Memory B cell (primary cell): ENCODE results near the gene PSIP1.
"Not testable (repeated sequence)": the region's sequence is repeated elsewhere in the genome, so short reads cannot be mapped to it uniquely, and the experiment has no call there.

ENCODE experiments used
- ATAC-seq: fragments of 150-1000 bp; cut with Tn5 transposase; 2 replicates; pipeline ENCODE4 v1.10.0; 2021; ENCODE audit warnings: low read depth, mild to moderate bottlenecking, moderate library complexity
- DNase-seq, 2 donors: peaks; one replicate each; pipeline ENCODE4 v3.0.0; 2022; ENCODE audit warnings: low spot score in 2 of 2
- H3K27ac Mint-ChIP-seq: one replicate; pipeline ENCODE4 v1.8.0; 2022; ENCODE audit warnings: mild to moderate bottlenecking, moderate library complexity, mixed read lengths
- H3K27me3 Mint-ChIP-seq: one replicate; pipeline ENCODE4 v1.8.0; 2022; ENCODE audit warnings: mixed read lengths
- H3K36me3 Mint-ChIP-seq: one replicate; pipeline ENCODE4 v1.8.0; 2022; ENCODE audit warnings: mild to moderate bottlenecking, mixed read lengths
- H3K4me1 Mint-ChIP-seq: one replicate; pipeline ENCODE4 v1.8.0; 2022; ENCODE audit warnings: mixed read lengths
- H3K4me3 Mint-ChIP-seq: one replicate; pipeline ENCODE4 v1.8.0; 2022; ENCODE audit warnings: mild to moderate bottlenecking, moderate library complexity, mixed read lengths
- H3K9me3 Mint-ChIP-seq: one replicate; pipeline ENCODE4 v1.8.0; 2022; ENCODE audit warnings: mixed read lengths

The PSIP1 gene

DNA sequence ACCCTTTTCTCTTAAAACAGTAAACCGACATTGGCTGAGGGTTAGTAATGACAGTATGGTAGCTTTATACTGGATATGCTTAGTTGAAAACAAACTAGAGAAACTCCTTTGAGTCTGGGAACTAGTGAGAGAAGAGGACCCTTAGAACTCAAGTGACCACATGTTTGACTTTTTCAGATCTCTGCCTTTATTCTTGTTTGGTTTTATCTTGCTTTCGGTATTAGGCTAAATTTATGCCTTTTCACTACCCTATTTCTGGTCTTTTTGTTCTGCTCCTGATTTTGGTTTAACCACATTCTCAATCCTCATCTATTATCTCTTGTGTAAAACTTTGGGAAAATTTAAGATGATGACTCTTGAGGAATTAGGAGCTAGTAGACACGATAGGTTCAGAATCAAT, 77.1 kb downstream of the PSIP1 start:
- Mint-ChIP-seq H3K9me3 (no peaks in the 10 kb centered on the region), H3K36me3 (peaks cover 37% of the 10 kb centered on the region), H3K4me3 (no peak overlapping the region), H3K27ac (no peak overlapping the region), H3K27me3 (no peaks in the 10 kb centered on the region), H3K4me1 (peaks cover 16% of the 10 kb centered on the region)
- DNase-seq = no peak
- ATAC-seq = no peak

DNA sequence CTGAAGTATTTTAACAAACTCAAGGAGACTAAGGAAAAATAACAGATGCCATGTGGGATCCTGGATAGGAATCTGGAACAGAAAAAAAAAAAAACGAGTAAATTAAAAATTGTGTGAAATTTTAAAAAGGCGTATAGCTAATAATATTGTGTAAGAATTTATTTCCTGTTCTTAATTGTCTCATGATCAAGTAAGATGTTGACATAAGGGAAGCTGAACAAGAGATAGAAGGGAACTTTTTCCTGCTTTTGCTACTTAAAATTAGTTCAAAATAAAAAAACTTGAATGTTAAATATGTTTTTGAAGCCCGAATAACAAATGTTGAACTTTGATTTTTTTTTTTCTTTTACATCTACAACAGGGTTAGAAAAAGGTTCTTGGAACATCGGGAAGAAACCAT, 77.6 kb downstream of the PSIP1 start:
- no peaks in the 10 kb centered on the region for H3K27me3 Mint-ChIP-seq
- DNase-seq = no peak
- no peaks in the 10 kb centered on the region for H3K9me3 Mint-ChIP-seq
- peaks cover 18% of the 10 kb centered on the region for H3K4me1 Mint-ChIP-seq
- peaks cover 36% of the 10 kb centered on the region for H3K36me3 Mint-ChIP-seq
- no peak for ATAC-seq
- no peak overlapping the region for H3K4me3 Mint-ChIP-seq
- peak overlapping the region; percentile 66 for H3K27ac Mint-ChIP-seq

DNA sequence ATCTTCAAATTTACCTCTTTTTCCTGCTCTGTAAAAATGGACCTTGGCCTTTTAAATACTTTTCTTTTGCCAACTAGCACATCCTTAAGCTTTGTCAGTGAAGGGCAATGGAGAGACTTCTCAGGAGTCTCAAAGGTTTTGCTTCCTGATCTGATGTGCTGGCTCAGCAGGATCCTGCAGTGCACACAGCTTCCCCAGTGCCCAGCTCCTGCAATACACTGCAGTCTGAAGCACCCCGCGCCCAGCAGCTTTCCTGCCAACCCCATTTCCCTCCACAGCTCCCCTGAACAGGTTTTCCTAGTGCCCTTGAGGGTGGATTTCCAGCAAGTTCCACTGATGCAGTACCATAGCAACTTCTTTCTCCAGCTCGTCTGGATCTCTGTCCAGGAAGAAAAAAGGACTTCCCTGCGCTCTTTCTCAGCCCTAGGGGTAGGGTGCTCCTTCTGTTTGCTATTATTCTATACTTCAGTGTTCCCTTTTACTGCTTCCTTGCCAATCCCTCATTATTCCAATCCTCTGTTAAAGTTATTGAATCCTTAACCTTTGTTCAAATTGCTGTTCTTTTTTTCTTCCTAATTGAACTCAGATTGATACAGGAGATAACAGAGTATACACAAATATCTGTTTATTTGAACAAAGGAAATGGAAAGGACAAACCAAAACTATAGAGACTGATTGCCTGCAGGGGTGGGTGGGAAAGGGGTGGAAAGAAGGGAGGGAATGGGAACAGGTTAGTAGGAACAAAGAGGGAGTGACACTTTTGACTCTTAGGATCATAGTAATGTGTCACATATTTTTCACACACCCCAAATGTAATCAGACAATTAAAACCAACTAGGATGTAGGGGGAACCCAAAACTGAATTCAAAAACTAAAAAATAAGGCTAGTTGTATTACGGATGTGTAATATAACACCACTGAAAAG, 79.6 kb downstream of the PSIP1 start:
- no peak for ATAC-seq
- Mint-ChIP-seq H3K27me3 (no peaks in the 10 kb centered on the region), H3K4me1 (peaks cover 20% of the 10 kb centered on the region), H3K4me3 (no peak overlapping the region), H3K36me3 (peaks cover 36% of the 10 kb centered on the region), H3K9me3 (no peaks in the 10 kb centered on the region), H3K27ac (peak overlapping the region; percentile 8)
- no peak for DNase-seq

DNA sequence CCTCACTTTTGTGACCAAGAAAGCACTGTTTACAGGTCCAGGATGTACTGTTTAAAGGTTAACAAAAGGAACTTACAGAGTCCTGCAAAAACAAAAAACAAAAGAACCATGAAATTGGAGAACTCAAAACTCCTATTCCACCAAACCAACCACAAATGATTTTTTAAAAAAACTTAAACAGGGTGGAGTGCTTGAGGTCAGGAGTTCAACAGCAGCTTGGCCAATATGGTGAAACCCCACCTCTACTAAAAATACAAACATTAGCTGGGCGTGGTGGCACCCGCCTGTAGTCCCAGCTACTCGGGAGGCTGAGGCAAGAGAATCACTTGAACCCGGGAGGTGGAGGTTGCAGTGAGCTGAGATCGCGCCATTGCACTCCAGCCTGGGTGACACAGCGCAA, 83.1 kb downstream of the PSIP1 start:
- not testable (repeated sequence) for DNase-seq, ATAC-seq, H3K27ac Mint-ChIP-seq, H3K9me3 Mint-ChIP-seq, H3K27me3 Mint-ChIP-seq, H3K4me3 Mint-ChIP-seq
- H3K4me1 Mint-ChIP-seq = peaks cover 31% of the 10 kb centered on the region
- H3K36me3 Mint-ChIP-seq = peaks cover 24% of the 10 kb centered on the region

DNA sequence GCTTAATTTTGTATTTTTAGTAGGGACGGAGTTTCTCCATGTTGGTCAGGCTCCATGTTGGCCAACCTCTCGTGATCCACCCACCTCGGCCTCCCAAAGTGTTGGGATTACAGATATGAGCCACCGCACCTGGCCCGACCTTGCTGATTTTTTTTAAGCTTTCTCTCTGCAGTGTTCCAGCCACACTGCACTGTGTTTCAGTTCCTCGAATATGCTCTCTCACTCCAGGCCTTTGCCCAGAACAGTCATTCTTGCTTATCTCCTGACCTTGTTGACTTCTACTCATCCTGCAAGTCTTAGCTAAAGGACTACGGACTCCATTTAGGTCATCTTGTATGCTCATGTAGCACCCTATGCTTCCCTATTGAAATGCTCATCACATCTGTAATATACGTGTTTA, 84.8 kb downstream of the PSIP1 start:
- Mint-ChIP-seq H3K9me3 (no peaks in the 10 kb centered on the region), H3K36me3 (peaks cover 21% of the 10 kb centered on the region), H3K4me1 (peaks cover 26% of the 10 kb centered on the region), H3K27me3 (no peaks in the 10 kb centered on the region), H3K27ac (peak overlapping the region; percentile 91), H3K4me3 (peak overlapping the region; percentile 70)
- DNase-seq = no peak
- no peak for ATAC-seq

DNA sequence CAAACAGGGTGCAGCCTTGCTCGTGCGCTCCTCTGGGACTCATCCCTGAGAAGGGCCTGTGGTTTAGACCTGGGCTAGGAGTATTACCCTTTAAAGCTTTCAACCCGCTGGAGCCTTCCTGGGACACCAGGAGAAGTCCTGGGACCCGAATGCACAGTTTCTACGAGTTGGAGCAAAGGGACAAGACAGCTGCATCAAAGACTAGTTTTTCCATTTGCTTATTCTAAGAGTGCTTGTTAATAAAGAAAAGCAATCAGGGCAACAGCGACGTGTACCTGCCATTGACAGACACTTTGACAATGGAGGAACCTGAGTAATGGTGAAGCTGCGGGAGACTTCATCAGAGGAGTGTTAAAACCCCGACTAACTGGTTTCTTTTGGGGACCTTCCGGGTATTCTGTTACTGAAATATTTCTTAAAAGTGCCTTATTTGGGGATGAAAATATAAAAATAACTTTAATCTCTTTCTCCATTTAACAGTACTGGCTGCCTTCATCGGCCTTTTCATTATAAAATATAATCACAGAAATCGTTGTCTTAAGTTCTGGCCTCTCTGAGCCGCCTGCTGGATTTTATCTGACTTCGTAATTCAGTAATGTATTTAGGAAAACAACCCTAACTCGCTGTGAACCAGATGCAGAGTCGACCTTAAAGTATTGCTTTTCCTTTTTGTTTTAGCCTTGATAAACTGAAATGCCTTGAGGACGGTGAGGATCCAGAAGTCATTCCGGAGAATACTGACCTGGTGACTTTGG, 87.4 kb downstream of the PSIP1 start:
- Mint-ChIP-seq H3K27me3 (no peaks in the 10 kb centered on the region), H3K9me3 (no peaks in the 10 kb centered on the region), H3K4me1 (peaks cover 18% of the 10 kb centered on the region), H3K4me3 (peak overlapping the region; percentile 93), H3K36me3 (peaks cover 15% of the 10 kb centered on the region), H3K27ac (peak overlapping the region; percentile 79)
- ATAC-seq (no peak), DNase-seq (no peak)

DNA sequence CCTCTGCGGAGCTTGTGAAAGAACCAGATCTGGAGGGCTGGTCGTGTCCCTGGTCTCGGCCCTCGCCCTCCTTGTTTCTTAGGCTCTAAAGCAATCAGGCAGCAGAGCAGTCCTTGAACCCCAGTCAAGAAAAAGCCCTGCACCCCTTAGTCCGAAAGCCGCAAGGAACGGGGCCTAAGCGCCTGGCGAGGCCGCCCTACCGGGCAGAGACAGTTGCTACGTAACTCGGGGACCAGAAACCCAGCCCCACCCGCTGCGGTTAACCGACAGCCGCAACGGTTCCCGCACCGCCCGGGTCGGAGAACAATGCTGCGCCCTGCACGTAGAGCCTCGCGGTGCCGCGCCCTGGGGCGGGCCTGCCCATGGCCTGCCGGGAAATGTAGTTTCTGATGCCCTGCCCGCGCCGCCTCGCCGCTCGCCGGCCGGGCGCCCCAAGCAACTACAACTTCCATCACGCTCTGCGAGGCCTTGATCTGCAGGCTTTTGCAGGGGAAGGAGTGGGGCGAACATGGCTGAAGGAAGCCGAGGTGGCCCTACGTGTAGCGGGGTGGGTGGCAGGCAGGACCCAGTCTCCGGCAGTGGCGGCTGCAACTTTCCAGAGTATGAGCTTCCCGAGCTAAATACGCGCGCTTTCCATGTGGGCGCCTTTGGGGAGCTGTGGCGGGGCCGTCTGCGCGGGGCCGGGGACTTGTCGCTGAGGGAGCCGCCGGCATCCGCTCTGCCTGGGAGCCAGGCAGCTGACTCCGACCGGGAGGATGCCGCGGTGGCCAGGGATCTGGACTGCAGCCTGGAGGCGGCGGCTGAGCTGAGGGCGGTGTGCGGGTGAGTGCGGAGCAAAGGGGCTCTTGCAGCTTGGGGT, 88.2 kb downstream of the PSIP1 start, which contains the start of gene SNAPC3:
TSS of gene SNAPC3 (plus strand) at position 505 of the 859 bp plus-strand sequence. CDS start at position 509, 4 bp downstream.
- Mint-ChIP-seq H3K4me1 (peaks cover 18% of the 10 kb centered on the region), H3K27ac (peak within 1 kb of the TSS; percentile 79), H3K36me3 (peaks cover 12% of the 10 kb centered on the region), H3K4me3 (peak within 1 kb of the TSS; percentile 93), H3K27me3 (no peaks in the 10 kb centered on the region), H3K9me3 (no peaks in the 10 kb centered on the region)
- ATAC-seq (peak; percentile 95), DNase-seq (peak; percentile 82 to 85)

DNA sequence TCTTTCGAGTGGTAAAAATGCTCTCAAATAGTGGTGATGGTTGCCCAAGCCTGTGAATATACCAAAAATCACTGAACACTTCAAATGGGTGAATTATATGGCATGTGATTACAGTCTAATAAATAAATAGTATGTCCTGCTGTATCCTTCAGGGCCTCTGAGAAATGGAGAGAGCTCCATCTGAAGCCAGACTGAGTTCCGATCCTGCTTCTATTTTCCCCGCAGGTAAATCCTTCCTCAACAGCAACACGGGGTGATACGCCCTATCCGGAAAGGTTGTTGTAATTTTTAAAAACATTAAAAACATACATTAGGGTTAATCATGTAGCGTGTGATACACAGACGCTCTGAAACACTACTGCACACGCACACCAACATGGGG, 88.8 kb downstream of the PSIP1 start:
- H3K27me3 Mint-ChIP-seq = no peaks in the 10 kb centered on the region
- DNase-seq (no peak), ATAC-seq (no peak)
- peak overlapping the region; percentile 79 for H3K27ac Mint-ChIP-seq
- peaks cover 11% of the 10 kb centered on the region for H3K36me3 Mint-ChIP-seq
- H3K4me3 Mint-ChIP-seq = peak overlapping the region; percentile 93
- H3K4me1 Mint-ChIP-seq = peaks cover 18% of the 10 kb centered on the region
- H3K9me3 Mint-ChIP-seq = no peaks in the 10 kb centered on the region

DNA sequence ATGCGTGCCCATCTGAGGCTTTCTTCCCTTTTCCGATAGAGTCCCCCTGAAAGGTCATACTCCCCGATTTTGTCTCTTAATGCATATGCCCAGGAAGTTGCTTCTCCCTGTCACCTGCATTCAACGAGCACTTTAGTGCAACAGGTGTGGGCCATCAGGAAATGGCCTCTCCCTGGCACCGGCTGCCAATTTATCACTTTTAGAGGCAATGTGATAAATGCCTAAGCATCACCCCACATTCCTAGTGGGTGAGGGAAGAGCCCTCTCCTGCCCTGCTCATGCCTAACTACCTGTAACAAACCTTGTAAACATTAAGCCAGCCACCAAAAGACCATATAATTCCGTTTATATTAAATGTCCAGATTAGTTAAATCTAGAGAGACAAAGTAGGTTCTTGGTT, 89.2 kb downstream of the PSIP1 start:
- no peaks in the 10 kb centered on the region for H3K9me3 Mint-ChIP-seq
- peaks cover 2% of the 10 kb centered on the region for H3K27me3 Mint-ChIP-seq
- H3K27ac Mint-ChIP-seq = no peak overlapping the region
- no peak for DNase-seq
- peaks cover 11% of the 10 kb centered on the region for H3K36me3 Mint-ChIP-seq
- peaks cover 20% of the 10 kb centered on the region for H3K4me1 Mint-ChIP-seq
- ATAC-seq = no peak
- no peak overlapping the region for H3K4me3 Mint-ChIP-seq

DNA sequence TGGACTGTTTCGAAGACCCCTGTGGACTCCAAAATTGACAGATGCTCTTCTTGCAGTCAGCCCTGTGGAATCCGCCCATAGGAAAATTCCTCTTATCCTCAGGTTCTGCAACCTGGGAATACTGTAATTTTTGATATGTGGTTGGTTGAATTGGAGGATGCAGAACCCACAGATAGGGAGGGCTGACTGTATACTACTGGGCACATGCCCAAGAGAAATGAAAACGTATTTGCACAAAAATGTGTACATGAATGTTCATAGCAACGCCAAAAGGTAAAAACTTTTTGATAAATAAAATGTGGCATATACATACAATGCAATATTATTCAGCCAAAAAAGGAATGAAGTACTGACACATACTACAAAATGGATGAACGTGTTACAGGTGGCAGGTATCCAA, 90.0 kb downstream of the PSIP1 start:
- Mint-ChIP-seq H3K27me3 (peaks cover 2% of the 10 kb centered on the region), H3K4me1 (peaks cover 14% of the 10 kb centered on the region), H3K36me3 (peaks cover 7% of the 10 kb centered on the region), H3K27ac (no peak overlapping the region), H3K9me3 (no peaks in the 10 kb centered on the region), H3K4me3 (no peak overlapping the region)
- ATAC-seq = no peak
- DNase-seq = no peak

DNA sequence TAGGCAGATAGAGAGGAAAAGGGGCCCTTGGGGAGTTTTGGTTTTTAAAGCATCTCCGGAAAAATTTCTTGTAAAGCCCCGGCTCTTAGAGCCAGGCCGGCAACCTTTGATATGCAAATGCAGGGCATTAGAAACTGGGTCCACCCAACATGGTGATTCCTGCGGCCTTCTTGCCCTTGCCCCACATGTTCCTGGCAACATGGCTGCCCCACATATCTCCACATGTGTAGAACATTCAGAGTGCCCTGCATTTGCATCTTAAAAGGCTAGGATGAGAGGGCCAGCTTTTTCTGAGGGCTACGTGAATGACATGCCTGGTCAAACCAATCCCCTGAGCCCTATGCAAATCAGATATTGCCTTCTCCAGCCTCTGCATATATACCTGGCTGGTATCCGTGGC, 93.1 kb downstream of the PSIP1 start:
- H3K4me1 Mint-ChIP-seq = peaks cover 3% of the 10 kb centered on the region
- H3K27me3 Mint-ChIP-seq = peaks cover 2% of the 10 kb centered on the region
- ATAC-seq (no peak), DNase-seq (no peak)
- H3K4me3 Mint-ChIP-seq = no peak overlapping the region
- H3K9me3 Mint-ChIP-seq = no peaks in the 10 kb centered on the region
- no peak overlapping the region for H3K27ac Mint-ChIP-seq
- no peaks in the 10 kb centered on the region for H3K36me3 Mint-ChIP-seq

DNA sequence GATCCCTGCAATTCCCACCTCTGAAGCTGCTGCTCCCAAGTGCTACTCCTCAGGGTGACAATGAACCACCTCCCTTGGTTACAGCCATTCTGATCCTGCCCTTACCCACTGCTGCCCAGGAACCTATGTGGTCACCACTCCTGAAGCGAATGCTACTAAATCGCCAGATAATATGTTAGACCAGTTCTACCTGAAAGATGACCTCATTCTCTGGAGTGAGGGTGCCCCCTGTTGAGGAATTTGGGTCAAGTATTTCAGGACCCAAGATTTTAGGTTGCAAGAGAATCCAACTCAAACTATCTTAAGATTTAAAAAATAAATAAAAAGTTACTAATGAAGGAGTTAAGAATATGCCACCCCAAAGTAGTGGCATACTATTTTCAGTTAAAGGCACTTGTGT, 93.9 kb downstream of the PSIP1 start:
- peaks cover 3% of the 10 kb centered on the region for H3K27me3 Mint-ChIP-seq
- no peak overlapping the region for H3K4me3 Mint-ChIP-seq
- H3K4me1 Mint-ChIP-seq = peaks cover 3% of the 10 kb centered on the region
- H3K9me3 Mint-ChIP-seq = no peaks in the 10 kb centered on the region
- no peak for ATAC-seq
- DNase-seq = peak in 1 of 2 donors; percentile 13
- no peak overlapping the region for H3K27ac Mint-ChIP-seq
- no peaks in the 10 kb centered on the region for H3K36me3 Mint-ChIP-seq
